Sigmoid colon (tissue), 7 donors: ENCODE results near the gene NEK6. TPM values are rescaled to one million over a fixed set of nuclear protein-coding genes. Genes with fewer than 3 reads are reported as not detected.
A peak's percentile ranks its signal among the peaks of the same experiment; 100 is the strongest.

Source experiments
- DNase-seq: peaks from one replicate; pipeline ENCODE4 v3.0.0-alpha.2; 2019
- H3K27ac ChIP-seq, 4 donors: fragments of 200-600 bp; sonication (generic); one replicate each; pipeline ENCODE4 v1.5.1; 2016 to 2019; ENCODE audit warnings: mild to moderate bottlenecking in 1 of 4
- H3K27me3 ChIP-seq, 3 donors: fragments of 200-600 bp; sonication (generic); one replicate each; pipeline ENCODE4 v1.5.1; 2019; ENCODE audit warnings: mild to moderate bottlenecking in 1 of 3
- H3K36me3 ChIP-seq, 4 donors: fragments of 200-600 bp; sonication (generic); one replicate each; pipeline ENCODE4 v1.5.1; 2016 to 2019
- H3K4me1 ChIP-seq, 4 donors: fragments of 200-600 bp; sonication (generic); one replicate each; pipeline ENCODE4 v1.5.1; 2017 to 2019
- H3K4me3 ChIP-seq, 4 donors: fragments of 200-600 bp; sonication (generic); one replicate each; pipeline ENCODE4 v1.5.1; 2017 to 2019; ENCODE audit warnings: mild to moderate bottlenecking in 2 of 4, moderate library complexity in 1 of 4
- H3K9me3 ChIP-seq, 4 donors: fragments of 200-600 bp in 3 of 4; sonication (generic) in 3 of 4; one replicate each; pipeline versions ENCODE4 v1.5.1 to v1.6.1; 2013 to 2019
- CTCF ChIP-seq, 4 experiments: fragments of 450-650 bp in 3 of 4; fragments of 200-600 bp in 1 of 4; IDR thresholded peaks; one replicate each; pipeline ENCODE4 v1.5.1; 2016 to 2019; ENCODE audit warnings: antibody characterized with exemption in 4 of 4, mild to moderate bottlenecking in 3 of 4, moderate library complexity in 2 of 4
- EP300 ChIP-seq, 4 donors: sonication (generic); formaldehyde crosslinking; IDR thresholded peaks; one replicate each; pipeline ENCODE4 v1.6.1; 2017; ENCODE audit warnings: antibody characterized with exemption in 4 of 4
- POLR2A ChIP-seq, 2 donors: fragments of 450-650 bp; IDR thresholded peaks; one replicate each; pipeline ENCODE4 v1.6.1; 2016; ENCODE audit warnings: antibody characterized with exemption in 2 of 2, mild to moderate bottlenecking in 2 of 2, moderate library complexity in 2 of 2
- POLR2AphosphoS5 ChIP-seq, 4 donors: sonication (generic); formaldehyde crosslinking; IDR thresholded peaks; one replicate each; pipeline ENCODE4 v1.6.1; 2017; ENCODE audit warnings: antibody characterized with exemption in 4 of 4
- WGBS, 2 donors: extraction: QIAGEN DNeasy Blood & Tissue Kit; methylation state at CpG; one replicate each; pipeline ENCODE4 v1.1.7; 2013; 5-methylcytosine and 5-hydroxymethylcytosine counted together
- intact Hi-C: fragments of 100-400 bp; cut with DNase I; formaldehyde crosslinking; loops from one replicate; pipeline ENCODE4 v1.15.1; 2023
- polyA plus RNA-seq, 3 donors: library from polyadenylated mRNA; stranded (reverse); fragments of 200-250 nt; gene quantifications; one replicate each; pipeline ENCODE4 v1.2.3, GENCODE V29; 2013
- total RNA-seq, 4 donors: library from RNA; depleted of rRNA; stranded (reverse); fragments of >200 nt; gene quantifications; one replicate each; pipeline ENCODE4 v1.1.0, GENCODE V29; 2016
- donor health status: healthy with polysubstance abuse.
- donor health status: Bipolar disorder and iron deficiency.
- donor health status: healthy.

The NEK6 gene
- total and polyA plus RNA-seq, 7 donors, result 8.2 to 36.2 (median 18.7) TPM

DNA sequence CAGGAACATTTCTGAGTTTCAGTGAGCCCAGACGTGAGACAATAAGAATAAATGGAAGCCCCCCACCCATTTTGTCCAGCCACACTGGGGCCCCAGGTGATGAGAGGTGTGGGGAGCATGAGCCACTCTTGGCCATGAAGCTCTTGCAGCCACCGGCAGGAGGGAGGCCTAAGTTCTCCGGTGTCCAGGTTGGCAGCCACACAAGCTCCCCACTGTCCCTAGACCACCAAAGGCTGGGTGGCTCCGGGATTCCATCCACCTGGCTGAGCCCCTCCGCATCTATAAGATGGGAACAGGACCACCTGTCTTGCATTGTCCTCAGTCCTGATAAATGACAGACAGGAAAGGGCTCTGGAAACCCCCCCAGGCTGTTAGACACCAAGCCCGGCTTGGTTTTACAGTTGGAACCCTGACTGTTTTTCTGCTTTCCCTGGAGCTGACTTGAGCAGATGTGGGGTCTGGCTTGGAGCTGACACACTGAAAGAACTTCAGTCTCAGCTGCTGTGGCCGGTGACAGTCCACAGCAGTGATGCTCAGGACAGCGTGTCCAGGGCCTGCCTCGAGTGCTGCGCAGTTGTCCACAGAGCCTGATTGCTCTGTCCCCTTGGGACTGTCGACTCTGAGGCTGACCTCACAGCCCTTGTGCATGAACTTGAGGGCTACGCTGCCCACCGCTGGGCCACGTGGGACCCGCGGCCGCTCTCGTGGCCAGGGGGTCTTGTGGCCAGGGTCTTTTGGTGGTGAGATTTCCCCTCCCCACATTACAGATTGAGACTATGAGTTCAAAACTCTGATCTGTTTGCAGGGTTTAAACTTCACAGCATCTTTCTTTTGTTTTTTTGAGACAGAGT is 82.7 kb downstream of the NEK6 start:
- Histone ChIP-seq H3K4me1 (peaks cover 0 to 22% (median 16%) of the 10 kb centered on the region in 4 donors), H3K36me3 (peaks cover 0 to 51% (median 13%) of the 10 kb centered on the region in 4 donors), H3K4me3 (no peak overlapping the region), H3K27ac (no peak overlapping the region), H3K27me3 (no peaks in the 10 kb centered on the region), H3K9me3 (peaks cover 0 to 2% (median 0%) of the 10 kb centered on the region in 4 donors)
- DNase-seq, result no peak
- intact Hi-C loops, result no loop called here
- WGBS, 2 donors, result 89 to 90% methylated on average over 18 of the region's 18 CpGs
- no peak for TF ChIP-seq POLR2AphosphoS5 (IDR thresholded peaks at IDR 0.05)
- no peak for TF ChIP-seq EP300 (IDR thresholded peaks at IDR 0.05)
- no peak for TF ChIP-seq POLR2A (IDR thresholded peaks at IDR 0.05)
- TF ChIP-seq CTCF (IDR thresholded peaks at IDR 0.05), result no peak

- intact Hi-C loops, result no loop called here
Observed at GRCh38 chr9:124341455-124342170, 83.9 kb downstream of the NEK6 start.

DNA sequence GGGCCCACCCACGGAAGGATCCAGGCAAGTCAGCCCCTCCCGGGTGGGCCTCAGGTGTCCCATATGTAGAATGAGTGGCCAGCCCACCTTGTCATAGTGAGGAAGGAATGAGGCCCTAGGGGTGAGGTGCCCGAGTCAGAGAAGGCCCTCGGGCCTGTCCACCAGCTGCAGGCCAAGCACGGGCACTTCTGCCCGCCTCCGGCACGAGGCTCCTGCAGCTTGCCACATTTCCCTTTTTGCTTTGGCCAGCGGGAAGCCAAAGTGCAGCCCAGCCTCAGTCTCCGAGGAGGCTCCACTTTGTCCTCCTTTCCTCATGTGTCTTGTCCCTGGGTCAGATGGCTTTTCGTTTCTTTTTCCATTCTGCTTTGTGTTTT is 84.6 kb downstream of the NEK6 start:
- peaks cover 0 to 49% (median 16%) of the 10 kb centered on the region in 4 donors for H3K36me3 ChIP-seq
- H3K27ac ChIP-seq, result peak overlapping the region; percentile 55 to 79 (median 65)
- no peaks in the 10 kb centered on the region for H3K9me3 ChIP-seq
- no peaks in the 10 kb centered on the region for H3K27me3 ChIP-seq
- no peak for DNase-seq
- H3K4me3 ChIP-seq, result no peak overlapping the region
- TF ChIP-seq POLR2A (IDR thresholded peaks at IDR 0.05), result no peak
- no peak for TF ChIP-seq CTCF (IDR thresholded peaks at IDR 0.05)
- TF ChIP-seq POLR2AphosphoS5 (IDR thresholded peaks at IDR 0.05), result no peak
- no peak for TF ChIP-seq EP300 (IDR thresholded peaks at IDR 0.05)
- intact Hi-C loops, result no loop called here
- 85 to 90% methylated on average over 11 of the region's 11 CpGs for WGBS, 2 donors
- peaks cover 0 to 22% (median 16%) of the 10 kb centered on the region in 4 donors for H3K4me1 ChIP-seq

More at GRCh38 chr9:124341455-124342170, 83.9 kb downstream of the NEK6 start:
- 84 to 87% methylated on average over 21 of the region's 21 CpGs for WGBS, 2 donors
- peaks cover 0 to 2% (median 0%) of the 10 kb centered on the region in 4 donors for H3K9me3 ChIP-seq
- H3K4me3 ChIP-seq, result no peak overlapping the region
- no peak for TF ChIP-seq EP300 (IDR thresholded peaks at IDR 0.05)
- TF ChIP-seq CTCF (IDR thresholded peaks at IDR 0.05), result no peak
- no peak for TF ChIP-seq POLR2A (IDR thresholded peaks at IDR 0.05)
- no peak for TF ChIP-seq POLR2AphosphoS5 (IDR thresholded peaks at IDR 0.05)
- peaks cover 0 to 22% (median 16%) of the 10 kb centered on the region in 4 donors for H3K4me1 ChIP-seq
- H3K27me3 ChIP-seq, result no peaks in the 10 kb centered on the region
- peak overlapping the region in 2 of 4 donors; percentile 74 to 79 for H3K27ac ChIP-seq
- DNase-seq, result no peak
- H3K36me3 ChIP-seq, result peaks cover 0 to 49% (median 15%) of the 10 kb centered on the region in 4 donors

DNA sequence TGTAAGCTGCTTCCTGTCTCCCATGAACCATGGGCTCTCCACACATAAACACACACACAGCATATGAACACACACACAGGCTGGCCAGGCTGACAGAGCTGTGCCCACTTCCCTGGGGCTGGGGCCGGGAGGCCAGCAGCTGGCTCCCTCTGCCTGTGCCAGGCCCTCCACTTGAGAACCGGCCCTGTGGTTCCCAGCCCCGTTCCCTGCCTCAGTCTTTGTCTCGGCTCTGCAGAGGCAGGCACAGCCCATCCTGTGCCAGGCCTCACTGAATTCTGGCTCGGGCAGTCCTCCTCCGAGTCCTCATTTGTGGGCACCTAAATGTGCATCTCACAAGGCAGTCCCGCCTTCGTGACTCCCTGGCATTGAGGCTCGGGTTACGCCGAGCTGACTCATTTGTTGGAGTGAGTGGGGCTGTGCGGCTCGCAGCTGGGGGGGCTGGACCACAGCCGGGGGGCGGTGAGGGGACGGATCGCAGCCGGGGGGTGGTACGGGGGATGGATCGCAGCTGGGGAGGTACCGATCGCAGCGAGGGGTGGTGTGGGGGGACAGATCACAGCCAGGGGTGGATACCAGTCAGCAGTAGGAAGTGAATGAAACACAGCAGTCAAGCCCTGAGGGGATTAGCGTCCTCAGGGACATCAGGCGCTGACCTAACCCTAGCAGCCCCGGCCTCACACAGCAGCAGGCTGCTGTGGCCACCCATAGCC is 85.2 kb downstream of the NEK6 start:
- Histone ChIP-seq H3K27ac (peak overlapping the region; percentile 55 to 79 (median 65)), H3K4me3 (peak overlapping the region in 3 of 4 donors; percentile 26 to 28 (median 27)), H3K27me3 (no peaks in the 10 kb centered on the region), H3K36me3 (peaks cover 0 to 49% (median 20%) of the 10 kb centered on the region in 4 donors), H3K4me1 (peaks cover 0 to 22% (median 16%) of the 10 kb centered on the region in 4 donors), H3K9me3 (no peaks in the 10 kb centered on the region)
- 75 to 84% methylated on average over 26 of the region's 26 CpGs for WGBS, 2 donors
- TF ChIP-seq POLR2AphosphoS5 (IDR thresholded peaks at IDR 0.05) (peak in 2 of 4 donors; percentile 16 to 50), POLR2A (IDR thresholded peaks at IDR 0.05) (no peak)
- DNase-seq, result peak; percentile 89
- intact Hi-C loops, result no loop called here
